ENCODE results near the gene HRAS. TPM values are rescaled to one million over a fixed set of nuclear protein-coding genes. Genes with fewer than 3 reads are reported as not detected.
A peak's percentile ranks its signal among the peaks of the same experiment; 100 is the strongest.

Gene HRAS
- total RNA-seq, 4 donors from 2014 or later = 82.9 to 131 (median 96.2) TPM

DNA sequence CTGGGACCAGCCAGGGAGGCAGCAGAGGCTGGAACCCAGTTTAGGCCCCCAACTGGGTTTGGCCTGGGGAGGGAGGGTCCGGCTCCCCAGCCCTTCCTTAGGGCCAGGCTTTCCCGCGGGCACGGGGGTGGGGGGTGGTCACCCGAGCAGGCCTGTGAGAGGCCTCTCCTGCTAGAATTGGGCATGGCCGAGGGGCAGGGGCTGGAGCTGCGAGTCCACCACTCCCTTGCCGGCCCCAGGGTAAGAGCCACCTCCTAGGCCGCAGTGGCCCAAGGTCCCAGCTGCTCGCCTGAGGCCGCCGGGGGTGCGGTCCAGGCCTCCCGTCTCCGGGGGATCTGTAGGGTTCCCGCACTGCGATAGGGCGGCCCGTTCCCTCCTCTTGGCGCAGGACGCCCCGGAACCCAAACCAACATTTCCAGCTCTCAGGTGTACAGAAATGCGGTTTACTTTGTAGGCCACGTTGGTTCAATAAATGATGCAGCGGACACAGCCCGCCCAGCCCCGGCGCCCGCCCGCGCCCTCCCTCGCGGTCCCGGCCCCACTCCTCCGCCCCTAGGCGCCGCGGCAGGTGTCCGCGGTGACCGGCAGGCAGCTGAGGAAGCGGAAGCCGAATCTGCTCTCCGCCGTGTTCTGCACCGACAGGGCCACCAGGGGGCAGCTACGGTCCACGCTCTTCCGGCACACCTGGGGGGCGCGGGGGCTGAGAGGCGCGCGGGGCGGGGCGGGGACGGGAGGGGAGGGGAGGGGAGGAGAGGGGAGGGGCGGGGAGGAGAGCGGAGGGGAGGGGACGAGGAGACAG, 19.3 kb upstream of the HRAS start:
- TF ChIP-seq, protein P1, sequence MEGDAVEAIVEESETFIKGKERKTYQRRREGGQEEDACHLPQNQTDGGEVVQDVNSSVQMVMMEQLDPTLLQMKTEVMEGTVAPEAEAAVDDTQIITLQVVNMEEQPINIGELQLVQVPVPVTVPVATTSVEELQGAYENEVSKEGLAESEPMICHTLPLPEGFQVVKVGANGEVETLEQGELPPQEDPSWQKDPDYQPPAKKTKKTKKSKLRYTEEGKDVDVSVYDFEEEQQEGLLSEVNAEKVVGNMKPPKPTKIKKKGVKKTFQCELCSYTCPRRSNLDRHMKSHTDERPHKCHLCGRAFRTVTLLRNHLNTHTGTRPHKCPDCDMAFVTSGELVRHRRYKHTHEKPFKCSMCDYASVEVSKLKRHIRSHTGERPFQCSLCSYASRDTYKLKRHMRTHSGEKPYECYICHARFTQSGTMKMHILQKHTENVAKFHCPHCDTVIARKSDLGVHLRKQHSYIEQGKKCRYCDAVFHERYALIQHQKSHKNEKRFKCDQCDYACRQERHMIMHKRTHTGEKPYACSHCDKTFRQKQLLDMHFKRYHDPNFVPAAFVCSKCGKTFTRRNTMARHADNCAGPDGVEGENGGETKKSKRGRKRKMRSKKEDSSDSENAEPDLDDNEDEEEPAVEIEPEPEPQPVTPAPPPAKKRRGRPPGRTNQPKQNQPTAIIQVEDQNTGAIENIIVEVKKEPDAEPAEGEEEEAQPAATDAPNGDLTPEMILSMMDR (IDR thresholded peaks at IDR 0.05) = peak; percentile 19 to 71
- no peak for TF ChIP-seq POLR2AphosphoS5 (IDR thresholded peaks at IDR 0.05)
- 18% methylated on average over 3 of the region's 60 CpGs for WGBS
- Histone ChIP-seq H3K9me3 (no peaks in the 10 kb centered on the region), H3K4me1 (peaks cover 26% of the 10 kb centered on the region), H3K4me3 (peak overlapping the region; percentile 49), H3K27ac (no peak overlapping the region), H3K36me3 (no peaks in the 10 kb centered on the region), H3K27me3 (peaks cover 54% of the 10 kb centered on the region)
- DNase-seq (ENCODE audit: low spot score in 2 of 2) = no peak

DNA sequence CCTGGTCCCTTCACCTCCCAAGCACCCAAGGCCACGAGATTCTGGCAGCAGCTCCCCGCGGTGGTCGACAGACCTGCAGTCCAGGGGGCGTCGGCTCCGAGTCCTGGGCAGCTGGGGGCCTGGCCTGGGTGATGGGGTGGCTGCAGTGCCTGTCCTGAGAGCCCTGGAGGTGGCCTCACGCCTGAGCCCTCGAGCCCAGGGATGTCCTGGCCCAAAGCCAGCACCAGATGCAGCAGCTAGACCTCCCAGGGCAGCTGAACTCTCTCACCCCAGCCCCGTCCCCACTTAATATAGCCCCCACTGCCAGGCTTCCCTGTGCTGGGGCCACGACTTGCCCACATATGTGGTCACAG, 18.6 kb upstream of the HRAS start:
- TF ChIP-seq EP300 (IDR thresholded peaks at IDR 0.05) = no peak
- TF ChIP-seq POLR2AphosphoS5 (IDR thresholded peaks at IDR 0.05) = no peak
- TF ChIP-seq, protein P1 (IDR thresholded peaks at IDR 0.05) = no peak
- no peak for TF ChIP-seq POLR2A (IDR thresholded peaks at IDR 0.05)
- Histone ChIP-seq H3K36me3 (no peaks in the 10 kb centered on the region), H3K4me3 (no peak overlapping the region), H3K27me3 (peaks cover 54% of the 10 kb centered on the region), H3K27ac (no peak overlapping the region), H3K4me1 (peaks cover 24% of the 10 kb centered on the region), H3K9me3 (no peaks in the 10 kb centered on the region)
- no peak for DNase-seq (ENCODE audit: low spot score in 2 of 2)
- WGBS = no CpG with 5 or more reads among the region's 11 CpGs

DNA sequence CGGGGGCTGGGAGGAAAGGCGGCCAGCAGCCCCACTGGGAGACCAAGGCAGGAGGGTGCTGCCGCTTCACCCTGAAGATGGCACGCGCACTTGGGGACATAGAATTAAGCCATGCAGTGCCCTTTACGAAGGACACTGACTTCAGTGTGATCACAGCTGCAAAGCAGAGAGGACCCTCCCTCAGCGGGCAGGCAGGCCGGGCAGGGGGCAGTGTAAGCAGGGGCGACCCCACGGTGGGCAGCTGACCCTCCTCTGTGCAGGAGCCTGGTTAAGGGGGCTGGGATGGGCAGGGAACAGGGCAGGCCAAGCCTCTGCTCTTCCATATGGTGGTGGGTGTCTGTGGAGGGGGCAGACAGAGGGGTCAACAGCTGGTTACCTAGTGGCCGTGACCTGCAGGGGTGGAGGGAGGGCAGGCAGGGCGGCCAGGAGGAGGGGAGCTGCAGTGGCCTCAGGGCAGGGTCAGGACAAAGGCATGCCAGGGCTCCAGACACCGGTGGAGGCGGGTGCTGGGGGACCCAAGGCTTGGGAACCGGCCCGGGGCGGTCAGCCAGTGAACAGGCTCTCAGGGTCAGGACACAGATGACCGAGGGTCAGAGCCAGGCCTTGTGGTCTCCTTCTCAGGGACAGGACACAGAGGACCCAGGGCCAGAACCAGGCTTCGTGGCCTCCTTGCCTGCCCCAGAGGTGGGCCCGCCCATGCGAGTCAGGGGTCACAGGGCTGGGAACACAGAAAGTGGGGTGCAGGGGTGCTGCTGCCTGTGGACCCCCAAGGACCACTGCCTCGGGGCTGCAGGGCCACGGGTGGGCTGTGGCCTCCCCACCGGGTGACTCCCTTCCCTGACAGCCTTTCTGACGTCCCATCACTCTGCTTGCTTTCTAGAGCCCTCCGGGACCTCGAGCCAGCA, 18.0 kb upstream of the HRAS start:
- TF ChIP-seq EP300 (IDR thresholded peaks at IDR 0.05) (no peak), POLR2A (IDR thresholded peaks at IDR 0.05) (no peak), POLR2AphosphoS5 (IDR thresholded peaks at IDR 0.05) (no peak)
- TF ChIP-seq, protein P1 (IDR thresholded peaks at IDR 0.05) = no peak
- no peak for DNase-seq (ENCODE audit: low spot score in 2 of 2)
- Histone ChIP-seq H3K4me3 (no peak overlapping the region), H3K27me3 (peaks cover 54% of the 10 kb centered on the region), H3K36me3 (no peaks in the 10 kb centered on the region), H3K9me3 (no peaks in the 10 kb centered on the region), H3K27ac (no peak overlapping the region), H3K4me1 (peaks cover 24% of the 10 kb centered on the region)
- 92% methylated on average over 15 of the region's 27 CpGs for WGBS

DNA sequence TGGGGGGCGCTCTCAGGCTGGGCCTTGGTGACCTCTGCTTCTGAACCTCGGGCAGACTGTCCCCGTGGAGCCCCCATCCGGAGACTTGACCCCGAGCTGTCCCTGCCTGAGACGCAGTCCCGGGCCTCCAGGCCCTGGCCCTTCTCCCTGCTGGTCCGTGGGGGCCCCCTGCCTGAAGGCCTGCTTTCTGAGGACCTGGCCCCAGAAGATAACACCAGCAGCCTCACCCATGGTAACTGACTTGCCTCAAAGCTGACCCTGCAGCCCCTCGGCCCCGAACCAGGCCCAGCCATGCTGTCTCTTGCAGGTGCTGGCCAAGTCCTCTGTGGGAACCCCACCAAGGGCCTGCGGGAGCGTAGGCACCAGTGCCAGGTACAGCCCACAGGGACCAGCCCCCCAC, 16.2 kb upstream of the HRAS start:
- no peak for TF ChIP-seq POLR2AphosphoS5 (IDR thresholded peaks at IDR 0.05)
- TF ChIP-seq, protein P1 (IDR thresholded peaks at IDR 0.05) = no peak
- no peak for TF ChIP-seq EP300 (IDR thresholded peaks at IDR 0.05)
- TF ChIP-seq POLR2A (IDR thresholded peaks at IDR 0.05) = no peak
- Histone ChIP-seq H3K4me3 (no peak overlapping the region), H3K4me1 (peaks cover 24% of the 10 kb centered on the region), H3K27me3 (peaks cover 45% of the 10 kb centered on the region), H3K9me3 (no peaks in the 10 kb centered on the region), H3K36me3 (no peaks in the 10 kb centered on the region), H3K27ac (no peak overlapping the region)
- no CpG with 5 or more reads among the region's 12 CpGs for WGBS
- no peak for DNase-seq (ENCODE audit: low spot score in 2 of 2)

DNA sequence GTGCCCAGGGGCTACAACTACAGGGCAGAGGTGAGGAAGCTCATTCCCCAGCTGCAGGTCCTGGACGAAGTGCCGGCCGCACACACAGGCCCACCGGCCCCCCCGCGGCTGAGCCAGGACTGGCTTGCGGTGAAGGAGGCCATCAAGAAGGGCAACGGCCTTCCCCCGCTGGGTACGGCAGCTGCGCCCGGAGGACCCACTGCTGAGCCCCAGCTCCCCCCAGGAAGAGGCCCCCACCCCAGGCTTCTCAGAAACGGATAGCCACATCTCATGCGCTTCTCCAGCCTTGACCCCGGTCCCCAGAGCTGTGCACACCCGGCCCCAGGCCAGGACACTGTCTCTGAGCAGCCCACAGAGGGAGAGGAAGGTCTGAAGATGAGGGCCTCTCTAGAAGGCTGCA, 15.8 kb upstream of the HRAS start:
- no CpG with 5 or more reads among the region's 16 CpGs for WGBS
- Histone ChIP-seq H3K4me3 (no peak overlapping the region), H3K9me3 (no peaks in the 10 kb centered on the region), H3K36me3 (no peaks in the 10 kb centered on the region), H3K27ac (no peak overlapping the region), H3K27me3 (peaks cover 40% of the 10 kb centered on the region), H3K4me1 (peaks cover 22% of the 10 kb centered on the region)
- DNase-seq (ENCODE audit: low spot score in 2 of 2) = no peak
- TF ChIP-seq, protein P1 (IDR thresholded peaks at IDR 0.05) = no peak
- no peak for TF ChIP-seq EP300 (IDR thresholded peaks at IDR 0.05)
- TF ChIP-seq POLR2AphosphoS5 (IDR thresholded peaks at IDR 0.05) = no peak
- TF ChIP-seq POLR2A (IDR thresholded peaks at IDR 0.05) = no peak
